Gastroesophageal sphincter (tissue), 3 donors: ENCODE results near the gene PIGX.

Source experiments
- CTCF ChIP-seq, 4 experiments: fragments of 200-600 bp in 2 of 4; fragments of 450-650 bp in 2 of 4; sonication (generic) in 1 of 4; IDR thresholded peaks; one replicate each; pipeline ENCODE4 v1.5.1; 2017 to 2019; ENCODE audit warnings: antibody characterized with exemption in 4 of 4, mild to moderate bottlenecking in 2 of 4, moderate library complexity in 2 of 4
- EP300 ChIP-seq: sonication (generic); formaldehyde crosslinking; IDR thresholded peaks from one replicate; pipeline ENCODE4 v1.6.1; 2017; ENCODE audit warnings: antibody characterized with exemption, mild to moderate bottlenecking
- POLR2A ChIP-seq, 2 donors: fragments of 450-650 bp; IDR thresholded peaks; one replicate each; pipeline ENCODE4 v1.6.1; 2017; ENCODE audit warnings: antibody characterized with exemption in 2 of 2, mild to moderate bottlenecking in 2 of 2, moderate library complexity in 1 of 2
- POLR2AphosphoS5 ChIP-seq: sonication (generic); formaldehyde crosslinking; IDR thresholded peaks from one replicate; pipeline ENCODE4 v1.6.1; 2017; ENCODE audit warnings: antibody characterized with exemption

- TF ChIP-seq POLR2A (IDR thresholded peaks at IDR 0.05) = no peak
- no peak for TF ChIP-seq CTCF (IDR thresholded peaks at IDR 0.05)
- TF ChIP-seq POLR2AphosphoS5 = no peak
- TF ChIP-seq EP300 = no peak
These were observed 45.9 kb downstream of the PIGX start for GRCh38 chr3:196757876-196758739.
